NCI-H2196 (cell line): ENCODE data around the gene TSPO2.

Source experiments
- DNase-seq: peaks from one replicate; lab custom pipeline; 2025; ENCODE audit not compliant: unreplicated experiment; lab: John Stamatoyannopoulos, UW

Gene TSPO2

GRCh38 chr6:41027241-41027640, 15.0 kb upstream of the TSPO2 start:
- no peak for DNase-seq

- DNase-seq = peak; percentile 60
These were observed 14.3 kb upstream of the TSPO2 start for GRCh38 chr6:41027799-41028560.

GRCh38 chr6:41028561-41029412, 13.5 kb upstream of the TSPO2 start:
- peak; percentile 12 for DNase-seq

GRCh38 chr6:41032830-41033229, 9.4 kb upstream of the TSPO2 start:
- no peak for DNase-seq

- no peak for DNase-seq
These were observed 8.5 kb upstream of the TSPO2 start for GRCh38 chr6:41033776-41034175.

GRCh38 chr6:41036186-41036585, 6.1 kb upstream of the TSPO2 start:
- no peak for DNase-seq

- DNase-seq = no peak
These were observed 5.7 kb upstream of the TSPO2 start for GRCh38 chr6:41036601-41037000.

GRCh38 chr6:41037107-41037900, 5.0 kb upstream of the TSPO2 start:
- no peak for DNase-seq

- DNase-seq = no peak
These were observed 4.1 kb upstream of the TSPO2 start for GRCh38 chr6:41038205-41038604.

- DNase-seq = peak; percentile 75
These were observed 2.9 kb upstream of the TSPO2 start, which contains the start of gene UNC5CL for GRCh38 chr6:41039060-41039998. Gene UNC5CL (minus strand): TSS chr6:41039221. CDS start chr6:41035074, 4,147 bp downstream.

- DNase-seq = peak; percentile 25
These were observed 1.9 kb upstream of the TSPO2 start for GRCh38 chr6:41040101-41040939.

GRCh38 chr6:41040940-41041536, 1.2 kb upstream of the TSPO2 start:
- DNase-seq = no peak

- DNase-seq = no peak
These were observed 884 bp downstream of the TSPO2 start for GRCh38 chr6:41043151-41043550.

GRCh38 chr6:41045664-41046063, 3.4 kb downstream of the TSPO2 start:
- DNase-seq = no peak

GRCh38 chr6:41046084-41046483, 3.8 kb downstream of the TSPO2 start:
- no peak for DNase-seq

- no peak for DNase-seq
These were observed 5.0 kb downstream of the TSPO2 start for GRCh38 chr6:41047306-41047705.

- no peak for DNase-seq
These were observed 5.8 kb downstream of the TSPO2 start for GRCh38 chr6:41047745-41048732.

- DNase-seq = no peak
These were observed 7.3 kb downstream of the TSPO2 start for GRCh38 chr6:41049521-41049920.
